Activated CD4-positive, alpha-beta T cell treated with anti-CD3 and anti-CD28 coated beads, Interleukin-2, Interleukin-6, amounts not matched to agents 100 ng/mL and 50 ng/mL, durations not matched to agents 16 hours and 8 hours (primary cell): ENCODE results near the gene TBL1X.

ENCODE experiments used
- DNase-seq: peaks from one replicate; pipeline ENCODE4 v3.0.0-alpha.2; 2020

TBL1X gene

DNA sequence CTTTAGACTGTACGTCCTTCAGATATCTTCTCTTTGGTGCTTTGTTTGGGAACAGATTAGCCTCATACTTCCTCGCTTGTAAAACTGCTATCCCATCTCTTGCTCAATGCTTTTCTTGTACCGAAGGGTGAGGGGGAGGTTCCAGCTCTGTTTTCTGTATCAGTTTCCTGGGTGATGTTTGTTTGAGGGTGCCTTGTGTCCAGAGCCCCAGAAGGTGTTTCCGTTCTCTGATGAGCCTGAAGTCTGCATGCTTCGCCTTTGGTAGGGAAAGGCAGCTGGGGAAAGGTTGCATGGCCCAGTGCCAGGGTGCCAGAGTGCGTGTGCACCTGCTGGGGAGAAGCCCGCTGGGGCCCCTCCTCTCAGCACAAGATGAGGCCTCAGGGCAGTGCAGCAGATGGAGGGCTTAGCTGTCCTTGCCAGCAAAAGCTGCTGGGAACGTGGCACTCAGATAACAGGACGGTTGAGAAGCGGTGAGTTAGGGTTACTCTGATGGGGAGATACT is 73.7 kb downstream of the TBL1X start:
- no peak for DNase-seq

DNA sequence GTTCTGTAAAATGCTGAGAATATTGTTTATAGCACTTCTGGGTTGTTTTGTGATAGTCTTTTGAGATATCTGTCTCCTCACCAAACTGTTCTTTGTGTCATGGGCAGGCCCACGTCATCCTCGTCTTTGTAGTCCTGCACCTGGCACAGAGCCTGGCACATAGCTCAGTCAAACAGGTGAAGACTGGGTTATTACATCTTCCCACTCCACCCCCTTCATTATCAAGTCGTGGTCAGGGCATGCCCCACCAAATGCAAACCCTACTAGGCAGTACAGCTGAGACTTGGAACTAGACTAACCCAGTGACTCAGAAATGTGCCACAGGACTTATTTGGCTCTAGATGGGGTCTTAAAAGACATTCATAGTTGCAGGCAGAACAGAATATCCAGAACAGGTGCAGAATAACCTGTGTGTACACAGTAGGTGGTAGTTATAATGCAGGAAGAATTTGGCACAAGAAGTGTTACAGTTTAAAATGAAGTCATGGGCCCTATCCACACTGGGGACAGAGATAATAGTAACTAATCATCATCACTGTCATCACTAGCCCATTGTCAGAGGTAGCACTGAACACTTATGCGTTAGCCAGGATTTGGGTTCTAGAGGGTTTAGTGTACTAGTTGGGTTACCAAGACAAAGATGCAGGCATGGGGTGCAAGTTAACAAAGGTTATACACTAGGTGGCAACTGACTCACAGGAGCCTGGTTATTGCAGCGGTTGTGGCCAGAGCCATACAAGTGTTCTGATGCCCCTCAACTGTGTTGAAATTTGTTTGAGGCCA is 74.9 kb downstream of the TBL1X start:
- no peak for DNase-seq

DNA sequence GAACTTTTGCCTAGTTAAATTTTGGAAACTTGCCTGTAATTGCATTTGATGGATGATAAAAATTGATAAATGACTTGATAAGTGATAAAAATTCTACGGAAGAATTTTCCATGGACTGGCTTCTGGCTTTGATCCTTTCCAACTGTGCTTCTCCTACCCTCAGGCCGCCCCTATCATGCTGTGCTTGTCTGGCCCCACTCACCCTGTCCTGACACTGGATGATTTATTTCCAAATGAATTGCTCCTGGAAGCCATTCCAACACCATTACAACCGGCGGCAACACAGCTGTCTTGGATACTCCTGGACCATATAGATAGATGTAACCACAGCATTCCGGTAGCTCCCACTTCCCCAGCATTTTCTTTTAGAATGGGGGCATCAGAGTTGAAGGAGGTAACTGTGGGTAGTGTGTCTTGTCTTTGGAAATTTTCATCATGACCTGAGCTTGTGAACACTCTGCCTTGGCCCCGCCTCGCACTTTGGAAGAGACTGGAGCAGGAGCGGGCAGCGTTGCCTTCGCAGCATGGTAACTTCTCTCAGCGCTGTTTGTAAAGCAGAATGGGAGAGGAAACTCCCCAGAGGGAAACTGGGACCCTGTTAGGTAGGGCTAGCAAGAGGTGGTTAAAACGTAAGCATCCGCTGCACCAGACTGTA is 77.4 kb downstream of the TBL1X start:
- no peak for DNase-seq

DNA sequence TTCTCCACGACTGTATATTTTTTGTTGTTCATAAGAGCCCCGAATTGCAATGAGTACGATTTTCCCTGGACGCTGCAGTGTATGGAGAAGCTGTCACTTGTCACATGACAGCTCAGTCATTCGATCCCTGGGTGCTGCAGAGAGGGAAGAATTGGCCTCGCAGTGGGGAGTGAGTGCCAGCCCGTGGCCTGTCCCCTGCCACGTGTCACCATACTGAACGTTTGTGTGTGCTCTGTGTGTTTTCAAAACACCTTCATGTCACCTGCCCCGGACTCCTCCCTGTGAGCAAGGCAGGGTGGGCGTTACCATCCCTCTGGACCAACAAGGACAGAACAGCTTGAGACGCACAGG is 77.9 kb downstream of the TBL1X start:
- no peak for DNase-seq

DNA sequence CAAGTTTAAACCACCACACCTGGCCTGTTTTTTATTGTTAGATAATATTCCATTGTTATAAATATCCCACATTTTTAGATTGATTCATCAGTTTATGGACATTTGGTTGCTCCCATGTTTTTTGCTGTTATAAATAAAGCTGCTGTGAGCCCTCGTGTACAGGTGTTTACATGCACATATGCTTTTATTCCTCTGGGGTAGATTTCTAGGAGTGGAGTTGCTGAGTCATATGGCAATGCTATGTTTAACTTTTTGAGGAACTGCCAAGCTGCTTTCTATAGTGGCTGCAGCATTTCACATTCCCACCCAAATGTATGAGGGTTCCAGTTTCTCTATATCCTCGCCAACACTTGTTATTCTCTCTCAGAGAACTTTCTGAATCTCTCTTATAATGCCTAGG is 90.5 kb downstream of the TBL1X start:
- DNase-seq = no peak

DNA sequence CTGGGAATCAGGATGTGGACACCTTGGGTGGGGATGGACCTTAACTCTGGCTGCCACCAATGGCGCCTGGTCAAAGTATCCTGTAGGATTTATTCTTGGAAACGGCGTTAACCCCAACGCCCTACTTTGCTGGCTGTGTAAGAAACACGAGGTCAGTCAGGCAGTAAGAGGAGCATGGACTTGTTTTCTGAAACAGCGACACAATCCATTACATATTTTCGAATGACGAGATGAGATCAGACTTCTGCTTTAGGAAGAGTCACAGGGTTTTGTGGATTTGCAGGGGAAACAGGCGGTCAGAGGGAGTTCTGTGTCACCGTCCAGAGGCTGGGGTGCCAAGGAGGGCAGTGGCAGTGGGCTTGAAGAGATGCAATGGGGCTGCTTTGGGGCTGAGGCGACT is 92.2 kb downstream of the TBL1X start:
- DNase-seq = no peak

DNA sequence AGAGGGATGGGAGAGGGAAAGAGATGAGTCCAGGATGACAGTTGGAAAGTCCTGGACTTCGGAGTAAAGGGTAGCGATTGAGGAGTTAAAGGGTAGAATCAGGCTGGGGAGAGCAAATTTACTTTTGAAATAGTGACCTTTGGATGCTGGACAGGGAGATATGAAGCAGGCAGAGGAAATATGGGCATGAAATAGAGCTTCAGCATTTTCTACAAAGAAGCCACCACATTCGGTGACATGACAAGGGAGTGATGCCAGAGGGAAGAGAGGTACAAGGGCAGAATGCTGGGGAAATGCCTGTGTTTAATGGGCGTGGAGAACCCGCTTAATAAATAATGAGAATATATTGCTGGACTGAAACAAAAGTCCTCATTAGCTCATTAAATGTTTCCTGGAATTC is 92.7 kb downstream of the TBL1X start:
- DNase-seq = no peak

DNA sequence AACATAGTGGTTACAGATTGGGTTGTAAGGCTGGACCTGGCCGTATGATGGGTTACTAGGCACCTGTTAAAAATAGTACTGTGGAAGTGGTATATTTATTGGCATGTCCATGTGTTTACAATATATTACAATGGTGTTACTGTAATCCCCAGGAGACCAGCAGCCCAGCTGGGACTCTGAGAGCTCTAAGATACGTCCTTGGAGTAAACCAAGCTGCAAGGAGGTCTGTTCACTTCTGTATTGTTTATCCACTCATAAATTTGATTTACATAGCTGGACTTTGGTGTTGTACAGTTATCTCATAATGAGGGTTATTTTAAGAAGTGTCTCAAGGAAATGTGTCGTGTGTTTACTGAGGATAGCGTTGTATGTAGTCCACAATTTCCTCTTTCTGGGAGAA is 93.8 kb downstream of the TBL1X start:
- DNase-seq = no peak

DNA sequence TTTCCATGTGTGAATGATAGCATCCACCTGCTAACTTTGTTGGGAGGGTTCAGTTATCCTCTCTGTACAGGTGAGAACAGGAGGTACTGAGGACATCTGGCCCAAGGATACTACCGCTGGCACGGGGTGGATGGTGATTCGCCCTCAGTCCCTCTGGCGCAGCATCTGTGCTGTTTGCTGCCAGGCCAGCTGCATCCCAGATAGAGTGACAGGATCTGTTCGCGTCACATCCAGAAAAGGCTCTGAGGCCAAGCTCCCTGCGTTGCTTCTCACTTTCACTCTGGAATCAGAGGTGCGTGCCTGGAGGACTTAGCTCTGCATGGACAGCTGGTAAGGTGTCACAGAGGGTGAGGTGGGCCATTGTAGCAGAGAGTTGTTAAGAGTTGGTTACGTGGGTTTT is 95.4 kb downstream of the TBL1X start:
- no peak for DNase-seq

DNA sequence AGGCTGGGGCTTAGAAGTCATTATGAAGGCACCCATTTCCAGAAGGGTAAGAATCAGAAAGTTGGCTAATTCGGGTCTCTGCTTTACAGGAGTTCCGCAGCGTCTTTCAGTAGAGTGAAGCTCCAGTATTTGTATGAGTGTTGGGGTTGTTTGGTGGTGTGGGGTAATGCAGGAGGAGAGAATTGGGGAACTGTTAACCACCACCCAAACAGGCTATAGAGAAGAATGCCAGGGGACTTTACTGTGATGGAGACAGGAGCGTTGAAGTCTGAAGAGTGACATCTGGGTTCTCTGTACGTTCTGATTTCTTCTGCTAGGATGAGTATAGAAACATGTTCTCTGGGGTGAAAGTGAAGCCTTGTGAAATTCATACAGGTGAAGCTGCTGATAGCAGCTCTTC is 96.3 kb downstream of the TBL1X start:
- no peak for DNase-seq

DNA sequence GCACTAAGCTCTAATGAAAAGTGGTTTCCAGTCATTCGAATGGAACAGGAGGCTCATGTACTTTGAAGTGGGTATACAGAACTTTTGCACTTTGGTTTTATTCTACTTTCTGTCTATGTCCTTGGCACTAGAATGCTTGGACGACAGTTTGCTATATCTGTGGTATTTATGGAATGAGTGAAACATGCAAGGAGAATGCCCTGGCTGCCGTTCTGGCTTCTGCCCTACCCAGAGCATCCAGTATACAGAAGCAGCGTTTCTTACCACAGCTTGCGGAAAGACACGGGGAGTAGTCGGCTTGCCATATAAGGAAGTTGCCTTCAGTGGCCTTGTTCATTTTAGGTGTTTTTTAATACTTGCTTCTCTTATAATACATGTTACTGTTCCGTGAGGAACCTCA is 98.0 kb downstream of the TBL1X start:
- DNase-seq = no peak

DNA sequence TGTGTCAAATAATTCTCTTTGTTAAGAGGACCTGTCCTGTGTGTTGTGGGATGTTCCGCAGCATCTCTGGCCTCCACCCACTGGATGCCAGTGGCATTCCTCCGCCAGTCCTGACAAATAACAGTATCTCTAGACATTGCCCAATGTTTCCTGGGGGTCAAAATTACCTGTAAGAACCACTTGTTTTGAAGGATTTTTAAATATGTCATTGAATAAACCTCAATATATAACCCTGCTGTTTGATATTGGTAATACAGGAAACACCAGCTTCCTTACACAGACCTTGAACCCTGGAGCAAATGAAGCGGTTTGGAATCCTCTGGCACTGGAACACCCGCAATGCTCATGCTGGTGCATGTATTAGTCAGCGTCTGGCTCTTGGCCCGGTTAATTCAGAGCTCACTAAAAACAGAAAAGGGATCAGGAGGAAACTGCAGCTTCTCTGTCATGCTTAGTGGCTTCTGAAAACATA is 101.3 kb downstream of the TBL1X start:
- DNase-seq = peak; percentile 33

DNA sequence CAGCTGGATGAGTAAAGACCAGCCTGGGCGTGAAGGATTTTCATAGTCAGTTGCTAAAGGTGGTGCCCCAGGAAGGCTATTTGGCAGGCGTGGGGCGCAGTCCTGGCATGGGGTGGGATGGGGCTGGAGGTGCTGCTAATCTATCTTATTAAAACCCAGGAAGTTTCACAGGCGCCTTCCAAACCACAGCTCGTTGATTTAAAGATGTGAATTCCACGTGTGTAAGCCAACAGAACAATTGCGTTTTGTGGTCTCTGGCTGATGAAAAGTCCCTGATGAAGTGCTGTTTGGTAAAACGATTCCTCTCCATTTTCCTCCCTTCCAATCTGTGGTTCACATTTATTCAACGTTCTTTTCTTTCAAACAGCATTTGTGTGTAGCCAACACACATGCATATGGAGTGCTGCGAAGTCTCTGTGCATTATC is 105.0 kb downstream of the TBL1X start:
- DNase-seq = no peak

DNA sequence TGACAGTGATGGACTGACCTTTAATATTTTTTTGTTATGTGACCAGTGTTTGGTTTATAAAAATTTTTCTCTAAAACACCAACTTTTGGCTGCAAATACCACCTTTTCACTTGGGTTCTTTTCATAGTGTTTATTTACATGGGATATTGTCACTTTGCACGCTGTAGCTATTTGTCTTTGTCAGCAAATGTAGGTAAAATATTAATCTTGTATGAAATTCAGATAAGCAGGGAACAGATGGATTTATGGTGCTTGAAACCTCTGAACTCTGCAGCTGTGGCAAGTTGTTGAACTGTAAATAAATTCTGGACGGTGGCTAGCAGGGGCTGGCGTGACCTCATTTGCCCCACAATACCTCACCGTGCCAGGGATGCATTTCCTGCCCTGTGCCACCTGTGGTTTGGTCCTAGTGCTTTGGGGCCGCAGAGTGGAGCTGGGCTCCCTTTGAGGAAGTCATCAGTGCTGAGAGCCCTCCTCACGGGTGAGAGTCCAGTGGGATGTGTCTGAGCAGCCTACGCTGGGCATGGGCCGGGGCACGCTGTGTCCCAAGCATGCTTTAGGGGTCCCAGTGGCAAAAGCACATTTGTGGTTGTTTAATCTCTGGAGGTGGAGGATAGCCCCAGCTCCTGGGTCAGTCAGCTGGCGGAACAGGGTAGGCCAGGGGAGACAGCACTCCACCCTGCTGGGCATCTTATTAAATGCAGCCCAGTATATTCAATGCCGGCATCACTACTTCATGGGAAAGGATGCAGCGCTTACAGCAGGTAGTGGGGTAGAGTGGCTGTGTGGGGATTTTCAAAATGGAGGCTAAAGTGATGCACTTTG is 108.6 kb downstream of the TBL1X start:
- no peak for DNase-seq

DNA sequence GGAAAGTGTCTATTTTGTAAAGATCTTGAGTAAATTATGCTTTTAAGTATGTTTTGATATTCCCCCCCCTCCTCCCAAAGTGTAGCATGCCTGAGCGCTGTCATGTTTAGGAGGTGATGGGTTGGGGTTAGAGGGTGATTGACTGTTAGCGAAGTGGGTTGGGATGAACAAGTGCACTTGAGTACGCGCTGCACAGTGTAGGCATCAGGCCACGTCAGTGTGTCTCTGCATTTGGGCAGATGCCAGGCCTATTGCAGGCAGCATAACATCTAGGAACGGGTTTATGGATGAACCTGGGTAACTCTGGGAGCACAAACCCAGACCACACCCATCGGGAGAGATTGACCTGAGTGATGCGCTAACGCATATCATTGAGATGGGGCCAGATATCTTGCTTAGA is 111.2 kb downstream of the TBL1X start:
- DNase-seq = no peak

DNA sequence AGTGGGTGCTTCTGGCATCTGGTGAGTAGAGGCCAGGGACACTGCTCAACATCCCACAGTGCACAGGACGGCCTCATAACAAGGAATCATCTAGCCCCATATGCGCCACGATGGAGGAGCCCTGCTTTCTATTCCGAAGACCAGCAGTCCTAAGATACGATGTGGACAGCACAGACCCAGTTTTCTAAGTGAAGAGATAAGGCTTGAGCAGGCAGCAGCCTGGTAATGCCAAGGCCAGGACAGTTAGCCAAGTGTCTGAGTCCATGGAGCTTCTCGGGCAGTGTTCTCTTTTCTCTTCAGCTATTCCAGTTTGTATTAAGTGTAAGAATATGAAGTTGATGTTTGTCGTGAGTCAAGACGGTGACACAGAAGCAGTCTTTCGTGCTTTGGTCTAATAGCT is 112.7 kb downstream of the TBL1X start:
- DNase-seq = no peak

DNA sequence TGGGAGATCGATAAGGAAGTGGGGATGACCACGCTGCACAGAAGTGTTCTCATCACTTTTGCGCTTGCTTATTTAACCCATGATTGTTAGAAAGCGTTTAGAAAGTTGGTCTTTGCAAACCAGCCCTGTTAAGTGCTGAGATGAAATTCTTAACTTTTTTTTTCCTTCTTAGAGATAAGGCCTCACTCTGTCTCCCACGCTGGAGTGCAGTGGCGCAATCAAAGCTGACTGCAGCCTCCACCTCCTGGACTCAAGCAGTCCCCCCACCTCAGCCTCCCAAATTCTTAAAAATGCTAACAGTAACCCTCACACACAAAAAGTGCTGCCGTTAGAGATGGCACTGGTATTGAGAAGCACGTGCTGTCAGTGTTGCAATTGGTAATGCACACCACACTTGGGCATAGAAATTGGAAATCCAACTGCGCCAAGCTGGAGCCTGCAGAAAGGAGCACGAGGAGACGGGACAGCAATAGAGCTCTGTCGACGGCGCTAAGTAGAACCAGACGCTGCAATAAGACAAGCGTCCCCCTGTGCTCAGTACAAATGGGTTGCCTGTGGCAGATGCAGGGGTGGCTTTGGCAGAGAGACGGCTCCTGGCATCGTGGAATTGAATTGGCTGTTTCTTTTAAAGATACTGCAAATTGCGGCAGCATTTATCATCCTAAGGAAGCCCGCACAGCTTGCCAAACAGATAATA is 113.4 kb downstream of the TBL1X start:
- DNase-seq = no peak

DNA sequence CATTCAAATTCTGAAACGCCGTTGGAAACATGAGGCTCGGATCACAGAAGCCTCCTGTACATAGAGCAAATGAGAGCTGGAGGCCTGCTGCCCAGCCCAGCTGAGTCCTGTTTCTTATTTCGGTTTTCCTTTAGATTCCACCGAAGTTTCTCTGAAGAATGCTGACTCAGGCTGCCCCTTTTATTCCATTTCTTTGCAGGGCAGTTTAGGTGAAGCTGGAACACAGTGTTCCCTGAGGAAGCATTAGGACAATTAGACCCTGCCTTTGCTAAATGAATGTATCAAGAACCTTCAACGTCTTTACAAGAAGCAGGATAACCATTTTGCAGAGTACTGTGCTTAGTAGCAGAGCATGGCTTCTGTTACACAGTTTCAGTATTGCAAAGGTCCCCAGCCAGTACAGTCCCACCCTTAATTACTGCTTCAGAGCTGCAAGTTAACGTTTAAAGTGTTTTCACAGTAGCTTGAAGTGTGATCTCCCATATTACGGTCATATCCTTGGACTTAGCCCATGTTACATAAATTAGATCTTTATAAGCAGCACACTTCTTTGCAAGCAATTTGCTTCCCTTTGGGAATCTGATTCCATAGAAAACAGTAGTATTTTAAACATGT is 117.0 kb downstream of the TBL1X start:
- no peak for DNase-seq

DNA sequence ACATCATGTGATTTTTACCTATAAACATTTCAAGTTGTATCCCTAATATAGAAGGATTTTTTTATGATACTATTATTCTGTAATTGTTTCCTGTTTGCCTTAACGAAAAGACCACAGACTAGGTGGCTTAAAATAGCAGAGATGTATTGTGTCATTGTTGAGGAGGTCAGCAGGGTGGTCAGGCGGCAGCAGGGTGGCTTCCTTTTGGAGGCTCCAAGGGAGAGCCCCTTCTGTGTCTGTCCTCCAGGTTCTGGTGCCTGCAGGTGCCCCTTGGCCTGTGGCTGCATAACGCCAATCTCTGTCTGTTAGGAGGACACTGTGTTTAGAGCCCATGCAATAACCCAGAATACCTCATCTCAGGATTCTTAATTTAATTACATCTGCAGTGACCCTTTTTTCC is 118.1 kb downstream of the TBL1X start:
- no peak for DNase-seq

DNA sequence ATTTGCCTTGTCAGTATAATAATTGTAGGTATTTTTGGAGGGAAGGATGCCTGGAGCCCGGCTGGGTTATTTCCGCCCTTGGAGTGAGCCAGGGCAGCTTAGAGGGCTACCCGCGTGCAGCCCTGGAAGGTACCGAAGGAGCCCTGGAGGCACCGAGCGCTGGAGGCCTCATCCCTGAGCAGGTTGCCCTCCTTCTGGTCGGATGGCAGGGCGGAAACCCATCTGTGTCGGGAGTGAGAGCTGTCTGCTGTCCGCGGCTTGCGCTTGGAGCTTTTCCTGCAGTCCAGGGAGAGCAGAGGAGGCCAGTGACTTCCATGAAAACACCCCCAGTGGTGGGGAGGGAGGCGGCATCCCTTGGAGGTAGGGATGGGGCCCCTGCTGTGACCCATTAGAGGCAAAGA is 122.1 kb downstream of the TBL1X start:
- no peak for DNase-seq

DNA sequence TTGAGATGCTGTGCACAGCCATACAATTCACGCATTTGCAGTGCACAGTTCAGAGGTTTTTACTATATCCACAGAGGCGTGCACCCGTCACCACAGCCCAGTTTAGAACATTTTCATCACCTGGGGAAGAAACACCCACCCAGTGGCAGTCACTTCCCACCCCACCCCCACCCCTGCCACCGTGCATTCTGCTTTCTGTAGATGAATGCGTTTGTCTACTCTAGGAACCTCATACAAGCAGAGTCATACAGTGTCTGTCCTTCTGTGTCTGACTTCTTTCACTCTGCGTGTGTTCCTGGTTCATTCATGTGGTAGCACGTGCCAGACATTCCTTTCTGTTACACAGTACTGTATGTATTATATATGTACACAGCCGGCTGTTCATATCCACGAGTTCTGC is 122.8 kb downstream of the TBL1X start:
- no peak for DNase-seq

DNA sequence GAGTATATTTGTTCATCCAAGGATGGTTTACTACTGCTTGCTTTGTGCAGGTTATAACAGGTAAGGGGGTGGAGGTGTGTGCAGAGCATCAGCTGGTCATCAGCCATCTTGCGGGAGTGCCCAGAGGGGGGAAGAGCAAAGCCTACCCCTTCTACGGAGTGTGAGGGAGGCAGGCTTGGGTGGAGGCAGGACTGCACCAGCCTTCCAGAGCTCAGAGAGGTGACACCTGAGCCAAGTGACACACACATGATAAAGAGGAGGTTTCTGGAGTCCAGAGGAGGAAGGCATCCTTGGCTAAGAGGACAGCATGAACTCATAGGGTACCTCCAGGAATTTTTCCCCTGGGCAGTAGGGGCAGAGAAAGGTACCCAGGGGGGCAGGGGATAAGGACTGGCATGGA is 126.6 kb downstream of the TBL1X start:
- DNase-seq = no peak

DNA sequence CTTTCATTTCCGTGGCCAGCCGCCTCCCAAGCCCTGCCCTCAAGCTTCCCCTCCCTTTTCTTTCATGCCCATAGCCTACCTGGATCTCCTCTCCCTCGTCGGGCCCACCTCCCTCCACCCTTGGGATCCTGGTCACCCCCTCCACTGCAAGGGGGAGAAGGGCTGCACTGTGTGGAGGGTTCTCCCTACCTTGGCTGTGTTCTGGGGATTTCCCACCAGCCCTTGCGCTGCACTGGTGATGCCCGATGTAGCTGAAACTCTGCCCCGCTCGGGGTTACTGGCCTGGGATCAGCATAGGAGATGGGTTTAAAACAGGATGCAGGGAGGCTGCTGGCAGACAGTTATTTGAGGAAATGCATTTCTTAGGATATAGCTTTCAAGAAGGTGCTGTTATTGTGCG is 128.9 kb downstream of the TBL1X start:
- no peak for DNase-seq
